Adrenal gland (tissue), 12 donors: ENCODE measurements around the gene VEGFA. TPM values are rescaled to one million over a fixed set of nuclear protein-coding genes. Genes with fewer than 3 reads are reported as not detected.

Experiments
- DNase-seq, 7 donors: peaks; one replicate each; pipeline ENCODE4 v3.0.0-alpha.2; 2019 to 2020
- H3K27ac ChIP-seq, 5 donors: fragments of 200-600 bp; sonication (generic) in 4 of 5; 1 replicate in 3 of 5; 2 replicates in 2 of 5; pipeline versions ENCODE4 v1.5.1 to v1.8.0; 2016 to 2020; ENCODE audit warnings: mild to moderate bottlenecking in 1 of 5
- H3K27me3 ChIP-seq: fragments of 200-600 bp; 2 replicates; pipeline ENCODE4 v1.8.0; 2021
- H3K36me3 ChIP-seq, 2 donors: fragments of 200-600 bp; replicated peaks in 1 of 2; 1 replicate in 1 of 2; 2 replicates in 1 of 2; pipeline versions ENCODE4 v1.5.1 to v1.8.0; 2018 to 2022
- H3K4me1 ChIP-seq, 2 donors: fragments of 200-600 bp; replicated peaks in 1 of 2; 1 replicate in 1 of 2; 2 replicates in 1 of 2; pipeline versions ENCODE4 v1.5.1 to v1.8.0; 2018 to 2021
- H3K4me3 ChIP-seq, 4 donors: fragments of 200-600 bp; sonication (generic) in 3 of 4; one replicate each; pipeline ENCODE4 v1.5.1; 2016 to 2018
- H3K9me3 ChIP-seq, 3 donors: fragments of 200-600 bp; sonication (generic) in 1 of 3; replicated peaks in 1 of 3; 1 replicate in 2 of 3; 2 replicates in 1 of 3; pipeline versions ENCODE4 v1.5.1 to v1.8.0; 2016 to 2021
- POLR2A ChIP-seq, 2 donors: fragments of 450-650 bp; IDR thresholded peaks; one replicate each; pipeline ENCODE4 v1.6.1; 2017; ENCODE audit warnings: antibody characterized with exemption in 2 of 2, mild to moderate bottlenecking in 2 of 2, moderate library complexity in 1 of 2
- WGBS, 4 donors: extraction: QIAGEN DNeasy Blood & Tissue Kit in 2 of 4; methylation state at CpG; one replicate each; pipeline versions ENCODE4 v1.1.5 to v1.1.7; 2013 to 2017; 5-methylcytosine and 5-hydroxymethylcytosine counted together
- intact Hi-C, 2 donors: fragments of 100-400 bp; cut with DNase I; formaldehyde crosslinking; loops; one replicate each; pipeline versions ENCODE4 v1.14.1 to v1.15.0; 2022 to 2023
- polyA plus RNA-seq, 3 donors: library from polyadenylated mRNA; stranded (reverse); fragments of 200-250 nt in 2 of 3; fragments of 350-450 nt in 1 of 3; fragmentation: Illumina TruSeq in 1 of 3; extraction: RNeasy Lipid Tissue Mini Kit (QIAGEN cat#74804) in 1 of 3; gene quantifications; one replicate each; pipeline ENCODE4 v1.2.3, GENCODE V29; 2013 to 2014
- total RNA-seq, 9 donors: library from RNA; depleted of rRNA in 4 of 9; stranded (reverse); fragments of >200 nt in 4 of 9; fragments of 120-200 nt in 1 of 9; fragmentation: NEBNext Ultra II Directional in 1 of 9; extraction: Animal tissue kit (Norgen Biotek cat#: 25700) in 1 of 9; gene quantifications; one replicate each; pipeline versions ENCODE4 v1.1.0 to v1.2.4, GENCODE V29; 2013 to 2023
- TF ChIP-seq, protein P1 (sequence below), 6 experiments: fragments of 450-650 bp in 4 of 6; fragments of 200-600 bp in 2 of 6; sonication (generic) in 1 of 6; IDR thresholded peaks; 1 replicate in 5 of 6; 2 replicates in 1 of 6; pipeline versions ENCODE4 v1.5.1 to v1.8.0; 2016 to 2021; ENCODE audit warnings: antibody characterized with exemption in 6 of 6, mild to moderate bottlenecking in 2 of 6, moderate library complexity in 1 of 6
- donor health status: healthy with polysubstance abuse.
- donor health status: Bipolar disorder and iron deficiency.
- donor health status: DM: yes; HTN: yes; CAD: no.
- donor health status: DM: no; HTN: no; CAD: no.
- donor health status: DM: no; HTN: no; CAD: no.
- donor health status: DM: yes; HTN: yes; CAD: no.

The VEGFA gene
- total and polyA plus RNA-seq, 12 donors, result 31.5 to 343 (median 101) TPM

DNA sequence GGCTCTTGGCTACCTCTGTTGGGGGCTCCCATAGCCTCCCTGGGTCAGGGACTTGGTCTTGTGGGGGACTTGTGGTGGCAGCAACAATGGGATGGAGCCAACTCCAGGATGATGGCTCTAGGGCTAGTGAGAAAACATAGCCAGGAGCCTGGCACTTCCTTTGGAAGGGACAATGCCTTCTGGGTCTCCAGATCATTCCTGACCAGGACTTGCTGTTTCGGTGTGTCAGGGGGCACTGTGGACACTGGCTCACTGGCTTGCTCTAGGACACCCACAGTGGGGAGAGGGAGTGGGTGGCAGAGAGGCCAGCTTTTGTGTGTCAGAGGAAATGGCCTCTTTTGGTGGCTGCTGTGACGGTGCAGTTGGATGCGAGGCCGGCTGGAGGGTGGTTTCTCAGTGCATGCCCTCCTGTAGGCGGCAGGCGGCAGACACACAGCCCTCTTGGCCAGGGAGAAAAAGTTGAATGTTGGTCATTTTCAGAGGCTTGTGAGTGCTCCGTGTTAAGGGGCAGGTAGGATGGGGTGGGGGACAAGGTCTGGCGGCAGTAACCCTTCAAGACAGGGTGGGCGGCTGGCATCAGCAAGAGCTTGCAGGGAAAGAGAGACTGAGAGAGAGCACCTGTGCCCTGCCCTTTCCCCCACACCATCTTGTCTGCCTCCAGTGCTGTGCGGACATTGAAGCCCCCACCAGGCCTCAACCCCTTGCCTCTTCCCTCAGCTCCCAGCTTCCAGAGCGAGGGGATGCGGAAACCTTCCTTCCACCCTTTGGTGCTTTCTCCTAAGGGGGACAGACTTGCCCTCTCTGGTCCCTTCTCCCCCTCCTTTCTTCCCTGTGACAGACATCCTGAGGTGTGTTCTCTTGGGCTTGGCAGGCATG is 9.2 kb downstream of the VEGFA start:
- H3K36me3 ChIP-seq, result peaks cover 0 to 72% of the 10 kb centered on the region in 2 donors
- H3K27me3 ChIP-seq, result no peaks in the 10 kb centered on the region
- 76 to 87% (median 81%) methylated on average over 12 of the region's 12 CpGs for WGBS, 4 donors
- no peak overlapping the region for H3K4me3 ChIP-seq
- H3K4me1 ChIP-seq, result peaks cover 23 to 25% of the 10 kb centered on the region in 2 donors
- TF ChIP-seq POLR2A (IDR thresholded peaks at IDR 0.05), result no peak
- DNase-seq, result peak in 1 of 7 donors; percentile 20
- intact Hi-C loops, result no loop called here
- peak overlapping the region in 2 of 5 donors; percentile 54 to 61 for H3K27ac ChIP-seq
- no peaks in the 10 kb centered on the region for H3K9me3 ChIP-seq

DNA sequence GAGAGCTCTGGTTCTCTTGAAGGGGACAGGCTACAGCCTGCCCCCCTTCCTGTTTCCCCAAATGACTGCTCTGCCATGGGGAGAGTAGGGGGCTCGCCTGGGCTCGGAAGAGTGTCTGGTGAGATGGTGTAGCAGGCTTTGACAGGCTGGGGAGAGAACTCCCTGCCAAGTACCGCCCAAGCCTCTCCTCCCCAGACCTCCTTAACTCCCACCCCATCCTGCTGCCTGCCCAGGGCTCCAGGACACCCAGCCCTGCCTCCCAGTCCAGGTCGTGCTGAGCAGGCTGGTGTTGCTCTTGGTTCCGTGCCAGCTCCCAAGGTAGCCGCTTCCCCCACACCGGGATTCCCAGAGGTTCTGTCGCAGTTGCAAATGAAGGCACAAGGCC is 9.8 kb downstream of the VEGFA start:
- Histone ChIP-seq H3K9me3 (no peaks in the 10 kb centered on the region), H3K4me1 (peaks cover 17 to 19% of the 10 kb centered on the region in 2 donors), H3K27ac (peak overlapping the region in 2 of 5 donors; percentile 54 to 61), H3K36me3 (peaks cover 0 to 78% of the 10 kb centered on the region in 2 donors), H3K4me3 (no peak overlapping the region), H3K27me3 (no peaks in the 10 kb centered on the region)
- WGBS, 4 donors, result 42 to 47% (median 43%) methylated on average over 5 to 8 of the region's 8 CpGs
- intact Hi-C loops, result no loop called here
- DNase-seq, result peak in 6 of 7 donors; percentile 43 to 67 (median 59)
- TF ChIP-seq, protein P1, sequence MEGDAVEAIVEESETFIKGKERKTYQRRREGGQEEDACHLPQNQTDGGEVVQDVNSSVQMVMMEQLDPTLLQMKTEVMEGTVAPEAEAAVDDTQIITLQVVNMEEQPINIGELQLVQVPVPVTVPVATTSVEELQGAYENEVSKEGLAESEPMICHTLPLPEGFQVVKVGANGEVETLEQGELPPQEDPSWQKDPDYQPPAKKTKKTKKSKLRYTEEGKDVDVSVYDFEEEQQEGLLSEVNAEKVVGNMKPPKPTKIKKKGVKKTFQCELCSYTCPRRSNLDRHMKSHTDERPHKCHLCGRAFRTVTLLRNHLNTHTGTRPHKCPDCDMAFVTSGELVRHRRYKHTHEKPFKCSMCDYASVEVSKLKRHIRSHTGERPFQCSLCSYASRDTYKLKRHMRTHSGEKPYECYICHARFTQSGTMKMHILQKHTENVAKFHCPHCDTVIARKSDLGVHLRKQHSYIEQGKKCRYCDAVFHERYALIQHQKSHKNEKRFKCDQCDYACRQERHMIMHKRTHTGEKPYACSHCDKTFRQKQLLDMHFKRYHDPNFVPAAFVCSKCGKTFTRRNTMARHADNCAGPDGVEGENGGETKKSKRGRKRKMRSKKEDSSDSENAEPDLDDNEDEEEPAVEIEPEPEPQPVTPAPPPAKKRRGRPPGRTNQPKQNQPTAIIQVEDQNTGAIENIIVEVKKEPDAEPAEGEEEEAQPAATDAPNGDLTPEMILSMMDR (IDR thresholded peaks at IDR 0.05), result no peak
- TF ChIP-seq POLR2A (IDR thresholded peaks at IDR 0.05), result no peak

DNA sequence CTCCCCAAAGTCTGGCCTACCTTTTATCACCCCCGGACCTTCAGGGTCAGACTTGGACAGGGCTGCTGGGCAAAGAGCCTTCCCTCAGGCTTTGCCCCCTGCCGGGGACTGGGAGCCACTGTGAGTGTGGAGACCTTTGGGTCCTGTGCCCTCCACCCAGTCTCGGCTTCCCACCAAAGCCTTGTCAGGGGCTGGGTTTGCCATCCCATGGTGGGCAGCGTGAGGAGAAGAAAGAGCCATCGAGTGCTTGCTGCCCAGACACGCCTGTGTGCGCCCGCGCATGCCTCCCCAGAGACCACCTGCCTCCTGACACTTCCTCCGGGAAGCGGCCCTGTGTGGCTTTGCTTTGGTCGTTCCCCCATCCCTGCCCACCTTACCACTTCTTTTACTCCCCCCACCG is 10.3 kb downstream of the VEGFA start:
- no peak overlapping the region for H3K4me3 ChIP-seq
- TF ChIP-seq, protein P1 (IDR thresholded peaks at IDR 0.05), result peak in 1 of 6 experiments; percentile 16
- no peak for TF ChIP-seq POLR2A (IDR thresholded peaks at IDR 0.05)
- H3K27ac ChIP-seq, result peak overlapping the region in 2 of 5 donors; percentile 54 to 61
- H3K36me3 ChIP-seq, result peaks cover 0 to 83% of the 10 kb centered on the region in 2 donors
- DNase-seq, result no peak
- H3K27me3 ChIP-seq, result no peaks in the 10 kb centered on the region
- peaks cover 12 to 14% of the 10 kb centered on the region in 2 donors for H3K4me1 ChIP-seq
- 82 to 86% (median 85%) methylated on average over 13 of the region's 13 CpGs for whole genome bisulfite sequencing, 4 donors
- no peaks in the 10 kb centered on the region for H3K9me3 ChIP-seq
- intact Hi-C loops, result no loop called here

DNA sequence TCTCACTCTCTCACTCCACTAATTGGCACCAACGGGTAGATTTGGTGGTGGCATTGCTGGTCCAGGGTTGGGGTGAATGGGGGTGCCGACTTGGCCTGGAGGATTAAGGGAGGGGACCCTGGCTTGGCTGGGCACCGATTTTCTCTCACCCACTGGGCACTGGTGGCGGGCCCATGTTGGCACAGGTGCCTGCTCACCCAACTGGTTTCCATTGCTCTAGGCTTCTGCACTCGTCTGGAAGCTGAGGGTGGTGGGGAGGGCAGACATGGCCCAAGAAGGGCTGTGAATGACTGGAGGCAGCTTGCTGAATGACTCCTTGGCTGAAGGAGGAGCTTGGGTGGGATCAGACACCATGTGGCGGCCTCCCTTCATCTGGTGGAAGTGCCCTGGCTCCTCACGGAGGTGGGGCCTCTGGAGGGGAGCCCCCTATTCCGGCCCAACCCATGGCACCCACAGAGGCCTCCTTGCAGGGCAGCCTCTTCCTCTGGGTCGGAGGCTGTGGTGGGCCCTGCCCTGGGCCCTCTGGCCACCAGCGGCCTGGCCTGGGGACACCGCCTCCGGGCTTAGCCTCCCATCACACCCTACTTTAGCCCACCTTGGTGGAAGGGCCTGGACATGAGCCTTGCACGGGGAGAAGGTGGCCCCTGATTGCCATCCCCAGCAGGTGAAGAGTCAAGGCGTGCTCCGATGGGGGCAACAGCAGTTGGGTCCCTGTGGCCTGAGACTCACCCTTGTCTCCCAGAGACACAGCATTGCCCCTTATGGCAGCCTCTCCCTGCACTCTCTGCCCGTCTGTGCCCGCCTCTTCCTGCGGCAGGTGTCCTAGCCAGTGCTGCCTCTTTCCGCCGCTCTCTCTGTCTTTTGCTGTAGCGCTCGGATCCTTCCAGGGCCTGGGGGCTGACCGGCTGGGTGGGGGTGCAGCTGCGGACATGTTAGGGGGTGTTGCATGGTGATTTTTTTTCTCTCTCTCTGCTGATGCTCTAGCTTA is 11.2 kb downstream of the VEGFA start:
- 76 to 89% (median 85%) methylated on average over 14 to 24 of the region's 24 CpGs for WGBS, 4 donors
- TF ChIP-seq POLR2A (IDR thresholded peaks at IDR 0.05), result no peak
- TF ChIP-seq, protein P1 (IDR thresholded peaks at IDR 0.05), result no peak
- no peak overlapping the region for H3K4me3 ChIP-seq
- H3K36me3 ChIP-seq, result peaks cover 0 to 89% of the 10 kb centered on the region in 2 donors
- H3K4me1 ChIP-seq, result peaks cover 3 to 5% of the 10 kb centered on the region in 2 donors
- H3K27ac ChIP-seq, result peak overlapping the region in 1 of 5 donors; percentile 61
- H3K9me3 ChIP-seq, result no peaks in the 10 kb centered on the region
- H3K27me3 ChIP-seq, result no peaks in the 10 kb centered on the region
- intact Hi-C loops, result no loop called here
- peak in 1 of 7 donors; percentile 21 for DNase-seq
